ENCODE results near the gene MIEF1. TPM values are rescaled to one million over a fixed set of nuclear protein-coding genes. Genes with fewer than 3 reads are reported as not detected.

MIEF1 gene
- total RNA-seq, 4 donors from 2014 or later, result 11.4 to 25.4 (median 12.9) TPM

DNA sequence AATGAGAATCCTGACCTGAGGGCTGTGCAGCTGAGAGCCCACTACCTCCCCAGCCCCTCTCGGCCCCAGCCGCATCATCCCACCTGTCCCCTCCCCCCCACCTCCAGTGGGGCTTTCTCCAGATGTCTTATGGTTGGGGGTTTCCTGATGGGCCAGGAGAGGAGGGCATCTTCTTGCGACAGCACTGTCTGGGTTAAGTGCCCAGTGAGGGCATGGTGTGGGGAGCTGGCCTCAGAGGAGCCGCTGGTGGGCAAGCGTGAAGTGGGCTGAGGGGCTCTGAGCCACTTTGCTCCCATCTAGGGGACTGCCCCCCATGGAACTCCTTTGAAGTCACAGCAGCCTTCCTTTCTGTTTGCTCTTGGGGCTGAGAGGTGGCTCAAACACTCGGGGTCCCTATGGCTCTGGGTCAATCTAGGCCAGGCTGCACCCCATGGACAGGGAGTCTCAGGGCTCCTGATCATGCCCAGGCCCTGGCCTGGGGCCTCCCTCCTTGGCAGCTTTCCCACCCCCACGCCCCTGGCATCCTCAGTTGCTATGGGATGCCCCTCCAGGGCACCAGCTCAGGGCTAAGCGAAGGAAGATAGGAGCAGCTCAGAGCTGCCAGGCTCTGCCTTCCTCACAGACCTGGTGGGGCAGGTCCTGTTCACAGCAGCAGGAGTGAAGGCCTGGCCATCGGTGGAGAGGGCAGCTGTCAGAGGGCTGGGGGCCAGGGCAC is 11.0 kb upstream of the MIEF1 start:
- H3K4me1 ChIP-seq, result peaks cover 0 to under 1% of the 10 kb centered on the region in 2 donors
- H3K4me3 ChIP-seq, result no peak overlapping the region
- intact Hi-C loops (cut with DNase I; ENCODE audit: low total_unique reads) (no loop called here), in situ Hi-C loops (cut with MboI; ENCODE audit: low sequenced_read_pairs in 4 of 4) (no loop called here)
- no peak overlapping the region for H3K27ac ChIP-seq
- DNase-seq, result no peak
- no peak for ATAC-seq
- TF ChIP-seq CTCF (IDR thresholded peaks at IDR 0.05 in 4 of 5, conservative IDR thresholded peaks at IDR 0.05 in 1 of 5), result no peak
- H3K27me3 ChIP-seq, result no peaks in the 10 kb centered on the region
- H3K36me3 ChIP-seq, result no peaks in the 10 kb centered on the region
- no peaks in the 10 kb centered on the region for H3K9me3 ChIP-seq

DNA sequence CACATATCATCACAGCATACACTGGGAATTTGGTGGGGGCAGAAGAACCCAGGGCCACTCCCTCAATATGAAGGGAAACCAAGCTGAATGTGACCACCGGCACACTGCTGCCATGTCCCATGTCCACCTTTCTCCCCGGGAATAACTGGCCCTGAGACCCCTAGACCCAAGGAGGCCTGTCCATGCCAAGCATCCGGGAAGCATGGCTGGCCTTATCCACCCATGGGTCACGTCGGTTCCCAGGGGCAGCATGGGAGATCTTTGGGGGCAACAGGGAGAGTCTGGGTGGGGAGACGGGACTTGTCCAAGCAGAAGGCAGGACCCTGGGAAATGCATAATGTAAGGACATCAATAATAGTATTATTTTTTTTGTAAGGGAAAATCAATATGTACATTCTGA is 10.4 kb upstream of the MIEF1 start:
- in situ Hi-C loops (cut with MboI; ENCODE audit: low sequenced_read_pairs in 4 of 4), result no loop called here

GRCh38 chr22:39492186-39492585 is 9.9 kb upstream of the MIEF1 start:
- TF ChIP-seq CTCF (IDR thresholded peaks at IDR 0.05 in 4 of 5, conservative IDR thresholded peaks at IDR 0.05 in 1 of 5), result no peak
- no peak for TF ChIP-seq POLR2A (IDR thresholded peaks at IDR 0.05)
- H3K27ac ChIP-seq, result no peak overlapping the region
- intact Hi-C loops (cut with DNase I; ENCODE audit: low total_unique reads), result no loop called here
- peaks cover 0 to 12% of the 10 kb centered on the region in 2 donors for H3K4me1 ChIP-seq
- H3K36me3 ChIP-seq, result no peaks in the 10 kb centered on the region
- DNase-seq, result no peak
- ATAC-seq, result no peak
- in situ Hi-C loops (cut with MboI; ENCODE audit: low sequenced_read_pairs in 4 of 4), result no loop called here
- H3K27me3 ChIP-seq, result no peaks in the 10 kb centered on the region
- H3K9me3 ChIP-seq, result no peaks in the 10 kb centered on the region
- no peak overlapping the region for H3K4me3 ChIP-seq

More for the DNA sequence above, 10.4 kb upstream of the MIEF1 start:
- intact Hi-C loops (cut with DNase I; ENCODE audit: low total_unique reads), result no loop called here
- Histone ChIP-seq H3K36me3 (no peaks in the 10 kb centered on the region), H3K4me1 (peaks cover 0 to 7% of the 10 kb centered on the region in 2 donors), H3K4me3 (no peak overlapping the region), H3K27ac (no peak overlapping the region), H3K27me3 (no peaks in the 10 kb centered on the region), H3K9me3 (no peaks in the 10 kb centered on the region)
- DNase-seq (no peak), ATAC-seq (no peak)
- no peak for TF ChIP-seq POLR2A (IDR thresholded peaks at IDR 0.05)
- TF ChIP-seq CTCF (IDR thresholded peaks at IDR 0.05 in 4 of 5, conservative IDR thresholded peaks at IDR 0.05 in 1 of 5), result no peak

DNA sequence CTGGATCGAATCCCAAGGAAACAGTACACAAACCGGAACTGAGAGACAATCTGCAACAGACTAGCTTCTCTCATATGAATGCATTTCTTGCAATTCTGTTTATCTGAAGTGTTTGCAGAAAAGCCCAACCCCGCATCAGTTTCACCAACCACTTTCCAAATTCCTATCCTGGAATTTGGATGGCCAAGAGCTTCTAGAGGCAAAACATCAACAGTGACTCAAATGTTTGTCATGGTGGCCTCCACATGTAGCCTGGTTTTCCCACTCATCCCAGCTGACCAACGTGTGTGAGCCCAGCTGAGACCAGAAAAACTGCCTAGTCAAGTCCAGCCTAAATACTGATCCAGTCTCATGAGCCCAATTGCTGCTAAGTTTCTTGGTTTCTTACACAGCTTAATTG is 8.3 kb upstream of the MIEF1 start:
- H3K4me3 ChIP-seq, result no peak overlapping the region
- TF ChIP-seq POLR2A (IDR thresholded peaks at IDR 0.05), result no peak
- TF ChIP-seq CTCF (IDR thresholded peaks at IDR 0.05 in 4 of 5, conservative IDR thresholded peaks at IDR 0.05 in 1 of 5), result no peak
- DNase-seq, result no peak
- H3K4me1 ChIP-seq, result peaks cover 0 to 17% of the 10 kb centered on the region in 2 donors
- no peak for ATAC-seq
- intact Hi-C loops (cut with DNase I; ENCODE audit: low total_unique reads), result loop anchor here (1.0 kb wide), 1 partner anchor 36 kb away; no protein-coding TSS in a partner anchor
- H3K9me3 ChIP-seq, result no peaks in the 10 kb centered on the region
- no peaks in the 10 kb centered on the region for H3K27me3 ChIP-seq
- no peak overlapping the region for H3K27ac ChIP-seq
- in situ Hi-C loops (cut with MboI; ENCODE audit: low sequenced_read_pairs in 4 of 4), result no loop called here
- H3K36me3 ChIP-seq, result no peaks in the 10 kb centered on the region

All from gastrocnemius medialis (tissue), 4 donors.